T-helper 2 cell treated with Interferon-gamma antibody and Interleukin-4, amounts not matched to agents 5 μg/mL and 100 μg/mL, for 36 hours (primary cell): ENCODE data around the gene FAM219A.

ENCODE experiments used
- DNase-seq: peaks from one replicate; pipeline ENCODE4 v3.0.0; 2021; ENCODE audit warnings: low spot score
- H3K27ac Mint-ChIP-seq: one replicate; pipeline ENCODE4 v1.8.0; 2021; ENCODE audit warnings: mild to moderate bottlenecking, mixed read lengths
- H3K27me3 Mint-ChIP-seq: one replicate; pipeline ENCODE4 v1.8.0; 2021; ENCODE audit warnings: low read depth, mixed read lengths
- H3K36me3 Mint-ChIP-seq: one replicate; pipeline ENCODE4 v1.8.0; 2021; ENCODE audit warnings: low read depth, mixed read lengths
- H3K4me1 Mint-ChIP-seq: one replicate; pipeline ENCODE4 v1.8.0; 2021; ENCODE audit warnings: low read depth, mixed read lengths
- H3K4me3 Mint-ChIP-seq: one replicate; pipeline ENCODE4 v1.8.0; 2022; ENCODE audit warnings: mild to moderate bottlenecking, moderate library complexity, mixed read lengths
- H3K9me3 Mint-ChIP-seq: one replicate; pipeline ENCODE4 v1.8.0; 2021; ENCODE audit warnings: mixed read lengths

Gene FAM219A

GRCh38 chr9:34396276-34397214 is 61.8 kb downstream of the FAM219A start:
- Mint-ChIP-seq H3K27me3 (peaks cover 15% of the 10 kb centered on the region), H3K9me3 (no peaks in the 10 kb centered on the region)

GRCh38 chr9:34392511-34392910 is 65.9 kb downstream of the FAM219A start:
- DNase-seq, result no peak
- Mint-ChIP-seq H3K4me3 (no peak overlapping the region), H3K4me1 (no peaks in the 10 kb centered on the region), H3K27ac (no peak overlapping the region), H3K36me3 (no peaks in the 10 kb centered on the region), H3K27me3 (peaks cover 30% of the 10 kb centered on the region), H3K9me3 (no peaks in the 10 kb centered on the region)

More at GRCh38 chr9:34396276-34397214, 61.8 kb downstream of the FAM219A start:
- Mint-ChIP-seq H3K4me3 (no peak overlapping the region), H3K4me1 (no peaks in the 10 kb centered on the region), H3K27ac (no peak overlapping the region), H3K36me3 (no peaks in the 10 kb centered on the region)
- DNase-seq, result no peak

- DNase-seq, result no peak
- H3K36me3 Mint-ChIP-seq, result no peaks in the 10 kb centered on the region
- no peak overlapping the region for H3K4me3 Mint-ChIP-seq
- H3K9me3 Mint-ChIP-seq, result no peaks in the 10 kb centered on the region
- peaks cover 25% of the 10 kb centered on the region for H3K27me3 Mint-ChIP-seq
- H3K4me1 Mint-ChIP-seq, result peaks cover 3% of the 10 kb centered on the region
- H3K27ac Mint-ChIP-seq, result no peak overlapping the region
Measured at GRCh38 chr9:34387239-34387638, 71.1 kb downstream of the FAM219A start.

- no peaks in the 10 kb centered on the region for H3K36me3 Mint-ChIP-seq
- peaks cover 3% of the 10 kb centered on the region for H3K4me1 Mint-ChIP-seq
- H3K9me3 Mint-ChIP-seq, result no peaks in the 10 kb centered on the region
- no peak overlapping the region for H3K4me3 Mint-ChIP-seq
- peaks cover 19% of the 10 kb centered on the region for H3K27me3 Mint-ChIP-seq
- DNase-seq, result no peak
- no peak overlapping the region for H3K27ac Mint-ChIP-seq
Measured at GRCh38 chr9:34386656-34387055, 71.7 kb downstream of the FAM219A start.

GRCh38 chr9:34385561-34386230 is 72.7 kb downstream of the FAM219A start:
- Mint-ChIP-seq H3K27ac (no peak overlapping the region), H3K36me3 (no peaks in the 10 kb centered on the region), H3K4me3 (no peak overlapping the region), H3K4me1 (peaks cover 6% of the 10 kb centered on the region), H3K27me3 (peaks cover 9% of the 10 kb centered on the region), H3K9me3 (no peaks in the 10 kb centered on the region)
- no peak for DNase-seq

- Mint-ChIP-seq H3K4me3 (no peak overlapping the region), H3K27me3 (peaks cover 8% of the 10 kb centered on the region), H3K9me3 (no peaks in the 10 kb centered on the region), H3K36me3 (no peaks in the 10 kb centered on the region), H3K27ac (no peak overlapping the region), H3K4me1 (peaks cover 16% of the 10 kb centered on the region)
- DNase-seq, result no peak
Measured at GRCh38 chr9:34384368-34385165, 73.8 kb downstream of the FAM219A start.

- Mint-ChIP-seq H3K27ac (no peak overlapping the region), H3K4me1 (peaks cover 20% of the 10 kb centered on the region), H3K9me3 (no peaks in the 10 kb centered on the region)
Measured at GRCh38 chr9:34383904-34384303, 74.5 kb downstream of the FAM219A start.

GRCh38 chr9:34382879-34383278 is 75.5 kb downstream of the FAM219A start:
- Mint-ChIP-seq H3K36me3 (no peaks in the 10 kb centered on the region), H3K4me1 (peaks cover 24% of the 10 kb centered on the region), H3K9me3 (no peaks in the 10 kb centered on the region), H3K27me3 (peaks cover 3% of the 10 kb centered on the region), H3K4me3 (no peak overlapping the region), H3K27ac (no peak overlapping the region)
- no peak for DNase-seq

More at GRCh38 chr9:34383904-34384303, 74.5 kb downstream of the FAM219A start:
- Mint-ChIP-seq H3K27me3 (peaks cover 3% of the 10 kb centered on the region), H3K4me3 (no peak overlapping the region), H3K36me3 (no peaks in the 10 kb centered on the region)
- no peak for DNase-seq

- Mint-ChIP-seq H3K27ac (no peak overlapping the region), H3K27me3 (peaks cover 3% of the 10 kb centered on the region), H3K4me3 (peak overlapping the region; percentile 75), H3K9me3 (no peaks in the 10 kb centered on the region), H3K4me1 (peaks cover 25% of the 10 kb centered on the region), H3K36me3 (no peaks in the 10 kb centered on the region)
- no peak for DNase-seq
Measured at GRCh38 chr9:34382054-34382453, 76.3 kb downstream of the FAM219A start.

- H3K27ac Mint-ChIP-seq, result peak overlapping the region; percentile 41
- H3K9me3 Mint-ChIP-seq, result no peaks in the 10 kb centered on the region
- H3K4me1 Mint-ChIP-seq, result peaks cover 26% of the 10 kb centered on the region
- no peaks in the 10 kb centered on the region for H3K36me3 Mint-ChIP-seq
- peak overlapping the region; percentile 75 for H3K4me3 Mint-ChIP-seq
- H3K27me3 Mint-ChIP-seq, result peaks cover 3% of the 10 kb centered on the region
- no peak for DNase-seq
Measured at GRCh38 chr9:34381323-34381722, 77.0 kb downstream of the FAM219A start.

- Mint-ChIP-seq H3K9me3 (no peaks in the 10 kb centered on the region), H3K27me3 (peaks cover 3% of the 10 kb centered on the region), H3K4me3 (peak overlapping the region; percentile 86), H3K27ac (peak overlapping the region; percentile 77), H3K36me3 (no peaks in the 10 kb centered on the region), H3K4me1 (peaks cover 31% of the 10 kb centered on the region)
- DNase-seq, result peak; percentile 69
Measured at GRCh38 chr9:34380511-34381315, 77.7 kb downstream of the FAM219A start.

GRCh38 chr9:34380034-34380510 is 78.3 kb downstream of the FAM219A start:
- no peak for DNase-seq

More at GRCh38 chr9:34380034-34380510, 78.3 kb downstream of the FAM219A start:
- Mint-ChIP-seq H3K27me3 (peaks cover 3% of the 10 kb centered on the region), H3K4me3 (peak overlapping the region; percentile 86), H3K4me1 (peaks cover 32% of the 10 kb centered on the region), H3K9me3 (no peaks in the 10 kb centered on the region), H3K27ac (peak overlapping the region; percentile 77), H3K36me3 (no peaks in the 10 kb centered on the region)
